Pancreas (tissue), 10 donors: ENCODE measurements around the gene KCNIP1. TPM values are rescaled to one million over a fixed set of nuclear protein-coding genes. Genes with fewer than 3 reads are reported as not detected.

Experiments
- ATAC-seq, 4 donors: fragments of 200-7000 bp; cut with Tn5 transposase; one replicate each; pipeline versions ENCODE4 v1.8.0 to v1.9.1; 2020; ENCODE audit warnings: mild to moderate bottlenecking in 4 of 4, moderate library complexity in 4 of 4
- DNase-seq, 6 donors: peaks; one replicate each; pipeline ENCODE4 v3.0.0-alpha.2; 2020
- FAIRE-seq: peaks from 2 replicates; lab custom pipeline; 2012; peaks lifted over from hg19 to GRCh38; lab: Jason Lieb, UNC
- H3K27ac ChIP-seq, 4 donors: fragments of 200-600 bp; sonication (generic); 1 replicate in 3 of 4; 2 replicates in 1 of 4; pipeline versions ENCODE4 v1.5.0 to v1.8.0; 2020
- H3K27me3 ChIP-seq, 4 donors: fragments of 200-600 bp; one replicate each; pipeline ENCODE4 v1.8.0; 2021
- H3K36me3 ChIP-seq, 3 donors: fragments of 200-600 bp; sonication (generic) in 1 of 3; one replicate each; pipeline versions ENCODE4 v1.5.0 to v1.8.0; 2020 to 2021
- H3K4me1 ChIP-seq, 3 donors: fragments of 200-600 bp; one replicate each; pipeline ENCODE4 v1.8.0; 2021
- H3K4me3 ChIP-seq, 4 donors: fragments of 200-600 bp; sonication (generic) in 2 of 4; one replicate each; pipeline versions ENCODE4 v1.5.0 to v1.8.0; 2020 to 2021
- H3K9me3 ChIP-seq, 4 donors: fragments of 200-600 bp; one replicate each; pipeline ENCODE4 v1.8.0; 2021
- WGBS, 2 donors: extraction: QIAGEN DNeasy Blood & Tissue Kit; methylation state at CpG; one replicate each; pipeline ENCODE4 v1.1.7; 2013; 5-methylcytosine and 5-hydroxymethylcytosine counted together
- intact Hi-C, 3 donors: fragments of 100-400 bp; cut with DNase I; formaldehyde crosslinking; loops; one replicate each; pipeline versions ENCODE4 v1.11.1 to v1.14.2; 2022
- polyA plus RNA-seq, 2 donors: library from polyadenylated mRNA; stranded (reverse); fragments of 200-250 nt; gene quantifications; one replicate each; pipeline ENCODE4 v1.2.3, GENCODE V29; 2013
- total RNA-seq, 6 donors: library from RNA; stranded (reverse); fragmentation: NEBNext Ultra II Directional in 4 of 6; extraction: Animal tissue kit (Norgen Biotek cat#: 25700) in 4 of 6; gene quantifications; one replicate each; pipeline versions ENCODE4 v1.2.1 to v1.2.4, GENCODE V29; 2021 to 2023
- TF ChIP-seq, protein P1 (sequence below), 4 donors: fragments of 200-600 bp; sonication (generic) in 3 of 4; IDR thresholded peaks; one replicate each; pipeline versions ENCODE4 v1.5.0 to v1.8.0; 2021; ENCODE audit warnings: antibody characterized with exemption in 4 of 4
- donor health status: healthy with polysubstance abuse.
- donor health status: DM: no; HTN: no; CAD: no; lungs with moderate emphysema.
- donor health status: DM: no; HTN: no; CAD: no.
- donor health status: control.
- donor health status: control.
- donor health status: Bipolar disorder and iron deficiency.
- donor health status: DM: yes; HTN: yes; CAD: no.
- donor health status: DM: no; HTN: no; CAD: no.
- donor health status: DM: no; HTN: no; CAD: no.
- donor health status: DM: yes; HTN: yes; CAD: no.

Gene KCNIP1
- total and polyA plus RNA-seq, 8 donors = 0.31 to 10.3 (median 1.1) TPM

DNA sequence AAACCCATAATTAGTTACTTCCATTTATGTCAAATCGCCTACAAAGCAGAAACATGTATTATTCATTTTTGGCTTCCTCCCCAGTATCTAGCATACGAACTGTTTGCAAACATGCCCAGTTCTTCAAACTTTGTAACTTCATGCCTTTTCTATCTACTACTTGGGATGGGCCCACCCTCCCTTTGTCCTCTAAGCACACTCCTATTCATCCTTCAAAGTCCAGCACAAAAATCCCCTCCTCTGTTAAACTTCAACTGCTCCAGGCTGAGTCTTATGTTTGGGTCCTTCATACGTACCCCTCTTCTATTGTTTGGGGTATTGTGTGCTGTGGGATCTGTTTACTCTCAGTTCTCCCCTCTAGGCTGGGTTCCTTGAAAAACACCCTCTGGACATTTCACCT, 55.5 kb downstream of the KCNIP1 start:
- FAIRE-seq (no peak), DNase-seq (no peak), ATAC-seq (no peak)
- Histone ChIP-seq H3K4me1 (no peaks in the 10 kb centered on the region), H3K27ac (no peak overlapping the region), H3K27me3 (no peaks in the 10 kb centered on the region), H3K9me3 (no peaks in the 10 kb centered on the region), H3K4me3 (no peak overlapping the region), H3K36me3 (no peaks in the 10 kb centered on the region)
- TF ChIP-seq, protein P1, sequence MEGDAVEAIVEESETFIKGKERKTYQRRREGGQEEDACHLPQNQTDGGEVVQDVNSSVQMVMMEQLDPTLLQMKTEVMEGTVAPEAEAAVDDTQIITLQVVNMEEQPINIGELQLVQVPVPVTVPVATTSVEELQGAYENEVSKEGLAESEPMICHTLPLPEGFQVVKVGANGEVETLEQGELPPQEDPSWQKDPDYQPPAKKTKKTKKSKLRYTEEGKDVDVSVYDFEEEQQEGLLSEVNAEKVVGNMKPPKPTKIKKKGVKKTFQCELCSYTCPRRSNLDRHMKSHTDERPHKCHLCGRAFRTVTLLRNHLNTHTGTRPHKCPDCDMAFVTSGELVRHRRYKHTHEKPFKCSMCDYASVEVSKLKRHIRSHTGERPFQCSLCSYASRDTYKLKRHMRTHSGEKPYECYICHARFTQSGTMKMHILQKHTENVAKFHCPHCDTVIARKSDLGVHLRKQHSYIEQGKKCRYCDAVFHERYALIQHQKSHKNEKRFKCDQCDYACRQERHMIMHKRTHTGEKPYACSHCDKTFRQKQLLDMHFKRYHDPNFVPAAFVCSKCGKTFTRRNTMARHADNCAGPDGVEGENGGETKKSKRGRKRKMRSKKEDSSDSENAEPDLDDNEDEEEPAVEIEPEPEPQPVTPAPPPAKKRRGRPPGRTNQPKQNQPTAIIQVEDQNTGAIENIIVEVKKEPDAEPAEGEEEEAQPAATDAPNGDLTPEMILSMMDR (IDR thresholded peaks at IDR 0.05) = no peak
- WGBS, 2 donors = 53 to 68% methylated on average over 3 of the region's 3 CpGs
- intact Hi-C loops = no loop called here

DNA sequence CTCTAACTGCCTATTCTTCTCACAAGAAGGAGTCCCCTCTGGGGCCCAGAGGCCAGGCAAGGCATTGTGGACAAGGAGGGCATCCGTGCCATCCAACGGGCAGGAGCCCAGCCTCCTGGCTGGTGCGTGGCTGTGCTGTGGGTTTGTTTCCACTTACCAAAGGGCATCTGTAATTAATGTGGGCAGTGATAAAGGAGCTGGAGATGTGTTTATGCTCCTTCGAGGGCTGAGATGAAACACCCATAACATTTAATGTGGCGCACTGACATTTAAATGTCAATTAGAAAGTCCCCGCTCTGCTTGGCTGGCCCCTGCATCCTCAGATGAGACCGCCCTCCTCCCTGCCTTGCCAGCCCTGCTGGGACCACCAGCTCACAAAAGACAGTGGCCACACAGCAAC, 57.1 kb downstream of the KCNIP1 start:
- DNase-seq (no peak), FAIRE-seq (no peak), ATAC-seq (no peak)
- TF ChIP-seq, protein P1 (IDR thresholded peaks at IDR 0.05) = no peak
- no peaks in the 10 kb centered on the region for H3K9me3 ChIP-seq
- no peaks in the 10 kb centered on the region for H3K4me1 ChIP-seq
- WGBS, 2 donors = 77 to 87% methylated on average over 7 of the region's 7 CpGs
- intact Hi-C loops = no loop called here
- no peak overlapping the region for H3K27ac ChIP-seq
- no peaks in the 10 kb centered on the region for H3K36me3 ChIP-seq
- H3K27me3 ChIP-seq = no peaks in the 10 kb centered on the region
- no peak overlapping the region for H3K4me3 ChIP-seq

DNA sequence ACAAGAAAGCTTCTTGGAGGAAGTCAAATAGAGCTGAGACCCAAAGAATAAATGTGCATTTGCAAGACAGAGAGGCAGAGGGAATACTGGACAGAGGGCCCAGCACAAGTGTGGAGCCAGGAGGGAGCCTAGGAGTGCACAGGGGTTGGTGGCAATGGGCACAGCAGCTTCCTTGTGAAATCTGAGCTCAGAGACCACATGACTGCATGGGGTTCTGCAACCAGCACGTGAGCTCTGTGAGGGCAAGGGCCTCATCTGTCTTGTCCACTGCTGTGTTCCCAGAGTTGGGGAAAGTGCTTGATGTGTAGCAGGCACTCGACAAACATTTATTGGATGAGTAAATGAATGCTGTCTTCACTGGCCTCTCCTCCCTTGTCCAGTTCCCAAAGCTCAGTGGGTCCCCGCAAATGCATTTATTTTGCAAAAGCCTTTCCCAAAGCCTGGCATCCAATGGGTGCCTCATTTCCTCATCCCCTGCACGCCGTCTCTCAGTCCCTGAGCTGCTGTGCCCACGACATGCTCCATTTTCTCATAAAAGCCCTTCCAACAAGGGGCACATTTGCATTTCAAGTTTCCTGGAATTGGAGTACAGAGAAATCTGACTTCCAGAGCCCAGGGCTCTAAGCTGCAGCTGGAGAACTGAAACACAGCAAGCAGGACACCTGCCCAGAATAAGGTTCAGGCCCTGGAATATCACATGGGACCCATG, 58.5 kb downstream of the KCNIP1 start:
- H3K4me3 ChIP-seq = no peak overlapping the region
- TF ChIP-seq, protein P1 (IDR thresholded peaks at IDR 0.05) = no peak
- H3K9me3 ChIP-seq = no peaks in the 10 kb centered on the region
- intact Hi-C loops = no loop called here
- ATAC-seq = no peak
- H3K27ac ChIP-seq = no peak overlapping the region
- DNase-seq = no peak
- H3K27me3 ChIP-seq = peaks cover 0 to 4% (median 0%) of the 10 kb centered on the region in 4 donors
- WGBS, 2 donors = 70 to 78% methylated on average over 6 of the region's 6 CpGs
- no peaks in the 10 kb centered on the region for H3K36me3 ChIP-seq
- H3K4me1 ChIP-seq = no peaks in the 10 kb centered on the region
- no peak for FAIRE-seq

DNA sequence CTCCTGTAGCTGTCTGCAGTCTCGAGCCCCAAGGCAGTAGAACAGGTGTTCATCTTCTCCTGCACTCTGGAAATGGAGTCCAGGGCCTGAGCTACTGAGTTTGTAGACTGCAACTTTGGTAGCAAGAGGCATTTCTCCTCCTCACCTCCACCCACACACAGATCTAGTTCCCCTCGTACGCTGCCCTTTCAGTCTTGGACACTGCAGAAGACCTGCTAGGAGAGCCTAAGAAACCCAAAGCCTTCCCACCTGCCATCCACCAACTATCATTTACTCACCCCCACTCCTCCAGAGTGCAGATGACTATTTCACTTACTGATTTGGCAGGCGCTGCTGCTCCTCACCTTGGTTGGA, 59.0 kb downstream of the KCNIP1 start:
- no peak for FAIRE-seq
- intact Hi-C loops = no loop called here
- H3K36me3 ChIP-seq = no peaks in the 10 kb centered on the region
- 62 to 71% methylated on average over 4 of the region's 4 CpGs for WGBS, 2 donors
- TF ChIP-seq, protein P1 (IDR thresholded peaks at IDR 0.05) = no peak
- no peaks in the 10 kb centered on the region for H3K9me3 ChIP-seq
- H3K4me3 ChIP-seq = no peak overlapping the region
- no peak for DNase-seq
- no peak for ATAC-seq
- H3K27ac ChIP-seq = no peak overlapping the region
- H3K4me1 ChIP-seq = no peaks in the 10 kb centered on the region
- peaks cover 0 to 4% (median 0%) of the 10 kb centered on the region in 4 donors for H3K27me3 ChIP-seq

DNA sequence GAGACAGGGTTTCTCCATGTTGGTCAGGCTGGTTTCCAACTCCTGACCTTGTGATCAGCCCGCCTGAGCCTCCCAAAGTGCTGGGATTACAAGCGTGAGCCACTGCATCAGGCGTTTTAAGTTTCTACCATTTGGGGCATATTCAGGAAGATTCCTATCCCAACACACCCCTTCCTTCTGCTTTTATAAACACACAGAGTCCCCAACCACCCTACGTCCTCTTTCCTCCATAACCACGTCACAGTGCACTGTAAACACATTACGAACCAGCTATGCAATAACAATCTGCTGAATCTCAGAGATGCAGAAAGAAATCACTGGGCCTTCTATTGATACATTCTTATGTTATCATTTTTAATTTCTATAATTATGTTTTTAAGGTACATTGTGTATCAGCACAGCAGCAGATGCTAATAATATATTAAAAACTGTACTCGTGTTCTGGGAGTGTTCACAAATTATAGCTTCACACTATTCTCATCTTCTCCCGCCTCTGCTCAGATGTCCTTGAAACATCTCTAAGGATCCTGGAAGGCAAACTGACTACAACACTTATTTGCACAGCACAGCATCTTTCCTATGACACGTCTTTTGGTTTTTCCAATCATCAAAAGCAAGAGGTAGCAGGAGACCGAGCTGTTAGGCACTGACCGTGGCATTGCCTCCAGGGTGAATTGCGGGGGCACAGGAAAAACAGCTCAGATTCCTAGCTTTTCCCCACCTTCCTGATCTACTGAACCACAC, 60.2 kb downstream of the KCNIP1 start:
- H3K36me3 ChIP-seq = no peaks in the 10 kb centered on the region
- H3K27ac ChIP-seq = no peak overlapping the region
- no peak overlapping the region for H3K4me3 ChIP-seq
- FAIRE-seq = no peak
- WGBS, 2 donors = 61 to 74% methylated on average over 12 of the region's 12 CpGs
- H3K27me3 ChIP-seq = peaks cover 0 to 4% (median 0%) of the 10 kb centered on the region in 4 donors
- peak in 2 of 4 donors; percentile 37 to 51 for ATAC-seq
- H3K4me1 ChIP-seq = no peaks in the 10 kb centered on the region
- TF ChIP-seq, protein P1 (IDR thresholded peaks at IDR 0.05) = no peak
- intact Hi-C loops = no loop called here
- DNase-seq = no peak
- H3K9me3 ChIP-seq = no peaks in the 10 kb centered on the region
